GM23338 (cell line): ENCODE data around the gene CCDC106. TPM values are rescaled to one million over a fixed set of nuclear protein-coding genes. Genes with fewer than 3 reads are reported as not detected.

Experiments used
- ATAC-seq: fragments of 200-7000 bp; cut with Tn5 transposase; 3 replicates; pipeline ENCODE4 v1.9.1; 2020
- DNase-seq: peaks from one replicate; pipeline ENCODE4 v3.0.0-alpha.2; 2015; ENCODE audit warnings: low spot score
- H2AFZ ChIP-seq: fragments of 200-600 bp; sonication (generic); 2 replicates; pipeline ENCODE4 v1.8.0; 2016; ENCODE audit warnings: antibody characterized with exemption, mild to moderate bottlenecking, moderate library complexity
- H3F3A ChIP-seq: fragments of 200-600 bp; sonication (generic); replicated peaks from 2 replicates; pipeline ENCODE4 v1.8.0; 2017; ENCODE audit warnings: antibody characterized with exemption, mixed run types, low read depth
- H3K27ac ChIP-seq: fragments of 200-600 bp; sonication (generic); 2 replicates; pipeline ENCODE4 v1.6.1; 2016; ENCODE audit warnings: low read depth
- H3K27me3 ChIP-seq: fragments of 200-600 bp; sonication (generic); 2 replicates; pipeline ENCODE4 v1.8.0; 2016; ENCODE audit warnings: mild to moderate bottlenecking, mixed run types, moderate library complexity; ENCODE audit not compliant: insufficient read depth
- H3K36me3 ChIP-seq: fragments of 200-600 bp; sonication (generic); 2 replicates; pipeline ENCODE4 v1.8.0; 2016; ENCODE audit warnings: mild to moderate bottlenecking; ENCODE audit not compliant: insufficient read depth
- H3K4me1 ChIP-seq: fragments of 200-600 bp; sonication (generic); 2 replicates; pipeline ENCODE4 v1.8.0; 2016; ENCODE audit warnings: mild to moderate bottlenecking, moderate library complexity; ENCODE audit not compliant: insufficient read depth
- H3K4me2 ChIP-seq: fragments of 200-600 bp; sonication (generic); 2 replicates; pipeline ENCODE4 v1.7.1; 2017; ENCODE audit warnings: mixed run types
- H3K4me3 ChIP-seq: fragments of 200-600 bp; sonication (generic); 2 replicates; pipeline ENCODE4 v1.6.1; 2016; ENCODE audit warnings: mixed run types
- H3K79me2 ChIP-seq: fragments of 200-600 bp; sonication (generic); replicated peaks from 2 replicates; pipeline ENCODE4 v1.8.0; 2017; ENCODE audit warnings: mild to moderate bottlenecking; ENCODE audit not compliant: insufficient read depth
- H3K9me2 ChIP-seq: fragments of 200-600 bp; sonication (generic); 2 replicates; pipeline ENCODE4 v1.8.0; 2017; ENCODE audit not compliant: insufficient read depth
- H4K20me1 ChIP-seq: fragments of 200-600 bp; sonication (generic); replicated peaks from 2 replicates; pipeline ENCODE4 v1.8.0; 2017; ENCODE audit warnings: mild to moderate bottlenecking; ENCODE audit not compliant: insufficient read depth
- H3K27ac Mint-ChIP-seq: 2 replicates; pipeline ENCODE4 v1.8.0; 2020; ENCODE audit warnings: inconsistent platforms, mild to moderate bottlenecking, moderate library complexity, mixed read lengths
- H3K27me3 Mint-ChIP-seq: 3 replicates; pipeline ENCODE4 v1.8.0; 2022; ENCODE audit warnings: low read depth, mild to moderate bottlenecking, moderate library complexity, mixed read lengths, inconsistent platforms; ENCODE audit not compliant: insufficient read depth, poor library complexity
- H3K36me3 Mint-ChIP-seq: 3 replicates; pipeline ENCODE4 v1.8.0; 2021; ENCODE audit warnings: low read depth, mild to moderate bottlenecking, inconsistent platforms, moderate library complexity, mixed read lengths
- H3K4me1 Mint-ChIP-seq: 3 replicates; pipeline ENCODE4 v1.8.0; 2020; ENCODE audit warnings: mild to moderate bottlenecking, inconsistent platforms, mixed read lengths
- H3K4me3 Mint-ChIP-seq: 3 replicates; pipeline ENCODE4 v1.8.0; 2021; ENCODE audit warnings: moderate library complexity, mild to moderate bottlenecking, inconsistent platforms, mixed read lengths
- H3K9me3 Mint-ChIP-seq: 3 replicates; pipeline ENCODE4 v1.8.0; 2020; ENCODE audit warnings: moderate library complexity, mild to moderate bottlenecking, inconsistent platforms, mixed read lengths
- CREB1 ChIP-seq: fragments of 250-450 bp; sonication (Bioruptor Pico); IDR thresholded peaks from 2 replicates; pipeline ENCODE4 v1.5.0; 2020; ENCODE audit warnings: low read depth, mild to moderate bottlenecking, moderate library complexity
- EZH2 ChIP-seq: fragments of 200-600 bp; sonication (generic); IDR thresholded peaks from one replicate; pipeline ENCODE4 v1.8.0; 2017; ENCODE audit warnings: antibody characterized with exemption, mild to moderate bottlenecking, low read depth; ENCODE audit not compliant: unreplicated experiment
- EZH2phosphoT487 ChIP-seq: fragments of 200-600 bp; sonication (generic); IDR thresholded peaks from one replicate; pipeline ENCODE4 v1.8.1; 2018; ENCODE audit warnings: antibody characterized with exemption; ENCODE audit not compliant: unreplicated experiment
- JUNB ChIP-seq: IDR thresholded peaks from one replicate; pipeline ENCODE4 v1.6.1; 2016; ENCODE audit warnings: antibody characterized with exemption; ENCODE audit not compliant: unreplicated experiment
- NANOG ChIP-seq: IDR thresholded peaks from 2 replicates; pipeline ENCODE4 v1.6.1; 2016; ENCODE audit warnings: antibody characterized with exemption, borderline replicate concordance
- POLR2AphosphoS5 ChIP-seq: IDR thresholded peaks from 2 replicates; pipeline ENCODE4 v1.6.1; 2016; ENCODE audit warnings: antibody characterized with exemption, low read depth
- STAT1 ChIP-seq: IDR thresholded peaks from one replicate; pipeline ENCODE4 v1.6.1; 2016; ENCODE audit warnings: antibody characterized with exemption; ENCODE audit not compliant: unreplicated experiment
- ZNF114 ChIP-seq: fragments of 250-450 bp; sonication (Bioruptor Pico); IDR thresholded peaks from 2 replicates; pipeline ENCODE4 v1.5.0; 2020; ENCODE audit warnings: mild to moderate bottlenecking, moderate library complexity
- ZNF331 ChIP-seq: fragments of 250-450 bp; sonication (Bioruptor Pico); IDR thresholded peaks from 2 replicates; pipeline ENCODE4 v1.5.0; 2020; ENCODE audit warnings: low read depth, mild to moderate bottlenecking, moderate library complexity
- polyA plus RNA-seq: library from polyadenylated mRNA; unstranded; fragments of >200 nt; fragmentation: Nextera tagmentation; extraction: Ambion mirVana; gene quantifications from 2 replicates; pipeline ENCODE4 v1.2.1, GENCODE V29; 2016
- total RNA-seq: library from RNA; depleted of rRNA; stranded (reverse); fragments of >200 nt; shearing (Covaris generic); gene quantifications from 2 replicates; pipeline ENCODE4 v1.2.3, GENCODE V29; 2014
- TF ChIP-seq, protein P1 (sequence below): IDR thresholded peaks from one replicate; pipeline ENCODE4 v1.6.1; 2018; ENCODE audit warnings: antibody characterized with exemption; ENCODE audit not compliant: unreplicated experiment
- TF ChIP-seq, protein P2 (sequence below), 2 experiments: fragments of 200-600 bp in 1 of 2; sonication (generic) in 1 of 2; conservative IDR thresholded peaks; 2 replicates each; pipeline versions ENCODE4 v1.5.1 to v1.6.1; 2016 to 2017; ENCODE audit warnings: antibody characterized with exemption in 2 of 2, low read depth in 2 of 2, mild to moderate bottlenecking in 2 of 2, moderate library complexity in 1 of 2
- TF ChIP-seq, protein P3 (sequence below): IDR thresholded peaks from 2 replicates; pipeline ENCODE4 v1.6.1; 2016; ENCODE audit warnings: antibody characterized with exemption
- TF ChIP-seq, protein P4 (sequence below): fragments of 250-450 bp; sonication (Bioruptor Pico); IDR thresholded peaks from 2 replicates; pipeline ENCODE4 v1.5.0; 2020; ENCODE audit warnings: mild to moderate bottlenecking, moderate library complexity

The CCDC106 gene
- total and polyA plus RNA-seq, 2 experiments from 2014 or later, result 12.0 to 17.6 TPM

DNA sequence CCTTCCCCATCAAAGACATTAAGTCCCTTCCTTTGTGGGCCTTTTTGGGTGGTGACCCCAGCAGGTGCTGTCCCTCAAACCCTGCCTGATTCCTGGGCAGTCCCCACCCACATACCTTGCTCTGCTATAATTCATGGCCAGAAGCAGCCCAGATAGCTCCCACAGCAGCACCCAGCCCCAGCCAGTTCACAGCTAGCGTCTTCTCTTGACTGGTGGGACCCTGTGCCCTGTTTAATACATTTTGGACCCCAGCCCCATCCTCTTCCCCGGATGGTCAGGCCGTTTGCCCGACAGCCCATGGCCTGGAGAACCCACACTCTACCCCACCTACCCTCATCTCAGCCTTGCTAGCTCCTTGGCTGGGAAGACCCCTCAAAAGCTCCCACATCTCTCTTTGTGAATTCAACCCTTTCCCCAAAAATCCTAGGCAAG is 2.1 kb downstream of the CCDC106 start:
- Histone ChIP-seq H2AFZ (no peak overlapping the region), H4K20me1 (no peaks in the 10 kb centered on the region), H3K4me2 (no peak overlapping the region), H3K36me3 (no peaks in the 10 kb centered on the region), H3K27me3 (no peaks in the 10 kb centered on the region), H3F3A (peaks cover 13% of the 10 kb centered on the region; the same call in 1 of the 2 replicates), H3K79me2 (peaks cover 18% of the 10 kb centered on the region), H3K27ac (no peak overlapping the region), H3K4me1 (no peaks in the 10 kb centered on the region; the same call in 1 of the 2 replicates), H3K4me3 (no peak overlapping the region), H3K9me2 (no peaks in the 10 kb centered on the region)
- H3K27ac Mint-ChIP-seq, result no peak overlapping the region
- DNase-seq (no peak), ATAC-seq (no peak)
- H3K9me3 Mint-ChIP-seq, result no peaks in the 10 kb centered on the region; the same call in 2 of the 3 replicates
- H3K27me3 Mint-ChIP-seq, result peaks cover 47% of the 10 kb centered on the region
- peaks cover 27% of the 10 kb centered on the region for H3K4me1 Mint-ChIP-seq
- peaks cover 26% of the 10 kb centered on the region for H3K36me3 Mint-ChIP-seq
- H3K4me3 Mint-ChIP-seq, result no peak overlapping the region; the same call in 2 of the 3 replicates
- TF ChIP-seq, protein P1, sequence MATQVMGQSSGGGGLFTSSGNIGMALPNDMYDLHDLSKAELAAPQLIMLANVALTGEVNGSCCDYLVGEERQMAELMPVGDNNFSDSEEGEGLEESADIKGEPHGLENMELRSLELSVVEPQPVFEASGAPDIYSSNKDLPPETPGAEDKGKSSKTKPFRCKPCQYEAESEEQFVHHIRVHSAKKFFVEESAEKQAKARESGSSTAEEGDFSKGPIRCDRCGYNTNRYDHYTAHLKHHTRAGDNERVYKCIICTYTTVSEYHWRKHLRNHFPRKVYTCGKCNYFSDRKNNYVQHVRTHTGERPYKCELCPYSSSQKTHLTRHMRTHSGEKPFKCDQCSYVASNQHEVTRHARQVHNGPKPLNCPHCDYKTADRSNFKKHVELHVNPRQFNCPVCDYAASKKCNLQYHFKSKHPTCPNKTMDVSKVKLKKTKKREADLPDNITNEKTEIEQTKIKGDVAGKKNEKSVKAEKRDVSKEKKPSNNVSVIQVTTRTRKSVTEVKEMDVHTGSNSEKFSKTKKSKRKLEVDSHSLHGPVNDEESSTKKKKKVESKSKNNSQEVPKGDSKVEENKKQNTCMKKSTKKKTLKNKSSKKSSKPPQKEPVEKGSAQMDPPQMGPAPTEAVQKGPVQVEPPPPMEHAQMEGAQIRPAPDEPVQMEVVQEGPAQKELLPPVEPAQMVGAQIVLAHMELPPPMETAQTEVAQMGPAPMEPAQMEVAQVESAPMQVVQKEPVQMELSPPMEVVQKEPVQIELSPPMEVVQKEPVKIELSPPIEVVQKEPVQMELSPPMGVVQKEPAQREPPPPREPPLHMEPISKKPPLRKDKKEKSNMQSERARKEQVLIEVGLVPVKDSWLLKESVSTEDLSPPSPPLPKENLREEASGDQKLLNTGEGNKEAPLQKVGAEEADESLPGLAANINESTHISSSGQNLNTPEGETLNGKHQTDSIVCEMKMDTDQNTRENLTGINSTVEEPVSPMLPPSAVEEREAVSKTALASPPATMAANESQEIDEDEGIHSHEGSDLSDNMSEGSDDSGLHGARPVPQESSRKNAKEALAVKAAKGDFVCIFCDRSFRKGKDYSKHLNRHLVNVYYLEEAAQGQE, result no peak
- no peak for TF ChIP-seq NANOG
- TF ChIP-seq ZNF114 (CRISPR knock-in tag), result no peak
- no peak for TF ChIP-seq EZH2
- TF ChIP-seq, protein P2, sequence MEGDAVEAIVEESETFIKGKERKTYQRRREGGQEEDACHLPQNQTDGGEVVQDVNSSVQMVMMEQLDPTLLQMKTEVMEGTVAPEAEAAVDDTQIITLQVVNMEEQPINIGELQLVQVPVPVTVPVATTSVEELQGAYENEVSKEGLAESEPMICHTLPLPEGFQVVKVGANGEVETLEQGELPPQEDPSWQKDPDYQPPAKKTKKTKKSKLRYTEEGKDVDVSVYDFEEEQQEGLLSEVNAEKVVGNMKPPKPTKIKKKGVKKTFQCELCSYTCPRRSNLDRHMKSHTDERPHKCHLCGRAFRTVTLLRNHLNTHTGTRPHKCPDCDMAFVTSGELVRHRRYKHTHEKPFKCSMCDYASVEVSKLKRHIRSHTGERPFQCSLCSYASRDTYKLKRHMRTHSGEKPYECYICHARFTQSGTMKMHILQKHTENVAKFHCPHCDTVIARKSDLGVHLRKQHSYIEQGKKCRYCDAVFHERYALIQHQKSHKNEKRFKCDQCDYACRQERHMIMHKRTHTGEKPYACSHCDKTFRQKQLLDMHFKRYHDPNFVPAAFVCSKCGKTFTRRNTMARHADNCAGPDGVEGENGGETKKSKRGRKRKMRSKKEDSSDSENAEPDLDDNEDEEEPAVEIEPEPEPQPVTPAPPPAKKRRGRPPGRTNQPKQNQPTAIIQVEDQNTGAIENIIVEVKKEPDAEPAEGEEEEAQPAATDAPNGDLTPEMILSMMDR (conservative IDR thresholded peaks at IDR 0.05; ENCODE audit: low read depth in 2 of 2), result no peak
- TF ChIP-seq ZNF331 (CRISPR knock-in tag), result no peak
- no peak for TF ChIP-seq POLR2AphosphoS5
- TF ChIP-seq STAT1, result no peak
- no peak for TF ChIP-seq CREB1
- TF ChIP-seq, protein P3, sequence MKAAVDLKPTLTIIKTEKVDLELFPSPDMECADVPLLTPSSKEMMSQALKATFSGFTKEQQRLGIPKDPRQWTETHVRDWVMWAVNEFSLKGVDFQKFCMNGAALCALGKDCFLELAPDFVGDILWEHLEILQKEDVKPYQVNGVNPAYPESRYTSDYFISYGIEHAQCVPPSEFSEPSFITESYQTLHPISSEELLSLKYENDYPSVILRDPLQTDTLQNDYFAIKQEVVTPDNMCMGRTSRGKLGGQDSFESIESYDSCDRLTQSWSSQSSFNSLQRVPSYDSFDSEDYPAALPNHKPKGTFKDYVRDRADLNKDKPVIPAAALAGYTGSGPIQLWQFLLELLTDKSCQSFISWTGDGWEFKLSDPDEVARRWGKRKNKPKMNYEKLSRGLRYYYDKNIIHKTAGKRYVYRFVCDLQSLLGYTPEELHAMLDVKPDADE, result no peak
- TF ChIP-seq, protein P4, sequence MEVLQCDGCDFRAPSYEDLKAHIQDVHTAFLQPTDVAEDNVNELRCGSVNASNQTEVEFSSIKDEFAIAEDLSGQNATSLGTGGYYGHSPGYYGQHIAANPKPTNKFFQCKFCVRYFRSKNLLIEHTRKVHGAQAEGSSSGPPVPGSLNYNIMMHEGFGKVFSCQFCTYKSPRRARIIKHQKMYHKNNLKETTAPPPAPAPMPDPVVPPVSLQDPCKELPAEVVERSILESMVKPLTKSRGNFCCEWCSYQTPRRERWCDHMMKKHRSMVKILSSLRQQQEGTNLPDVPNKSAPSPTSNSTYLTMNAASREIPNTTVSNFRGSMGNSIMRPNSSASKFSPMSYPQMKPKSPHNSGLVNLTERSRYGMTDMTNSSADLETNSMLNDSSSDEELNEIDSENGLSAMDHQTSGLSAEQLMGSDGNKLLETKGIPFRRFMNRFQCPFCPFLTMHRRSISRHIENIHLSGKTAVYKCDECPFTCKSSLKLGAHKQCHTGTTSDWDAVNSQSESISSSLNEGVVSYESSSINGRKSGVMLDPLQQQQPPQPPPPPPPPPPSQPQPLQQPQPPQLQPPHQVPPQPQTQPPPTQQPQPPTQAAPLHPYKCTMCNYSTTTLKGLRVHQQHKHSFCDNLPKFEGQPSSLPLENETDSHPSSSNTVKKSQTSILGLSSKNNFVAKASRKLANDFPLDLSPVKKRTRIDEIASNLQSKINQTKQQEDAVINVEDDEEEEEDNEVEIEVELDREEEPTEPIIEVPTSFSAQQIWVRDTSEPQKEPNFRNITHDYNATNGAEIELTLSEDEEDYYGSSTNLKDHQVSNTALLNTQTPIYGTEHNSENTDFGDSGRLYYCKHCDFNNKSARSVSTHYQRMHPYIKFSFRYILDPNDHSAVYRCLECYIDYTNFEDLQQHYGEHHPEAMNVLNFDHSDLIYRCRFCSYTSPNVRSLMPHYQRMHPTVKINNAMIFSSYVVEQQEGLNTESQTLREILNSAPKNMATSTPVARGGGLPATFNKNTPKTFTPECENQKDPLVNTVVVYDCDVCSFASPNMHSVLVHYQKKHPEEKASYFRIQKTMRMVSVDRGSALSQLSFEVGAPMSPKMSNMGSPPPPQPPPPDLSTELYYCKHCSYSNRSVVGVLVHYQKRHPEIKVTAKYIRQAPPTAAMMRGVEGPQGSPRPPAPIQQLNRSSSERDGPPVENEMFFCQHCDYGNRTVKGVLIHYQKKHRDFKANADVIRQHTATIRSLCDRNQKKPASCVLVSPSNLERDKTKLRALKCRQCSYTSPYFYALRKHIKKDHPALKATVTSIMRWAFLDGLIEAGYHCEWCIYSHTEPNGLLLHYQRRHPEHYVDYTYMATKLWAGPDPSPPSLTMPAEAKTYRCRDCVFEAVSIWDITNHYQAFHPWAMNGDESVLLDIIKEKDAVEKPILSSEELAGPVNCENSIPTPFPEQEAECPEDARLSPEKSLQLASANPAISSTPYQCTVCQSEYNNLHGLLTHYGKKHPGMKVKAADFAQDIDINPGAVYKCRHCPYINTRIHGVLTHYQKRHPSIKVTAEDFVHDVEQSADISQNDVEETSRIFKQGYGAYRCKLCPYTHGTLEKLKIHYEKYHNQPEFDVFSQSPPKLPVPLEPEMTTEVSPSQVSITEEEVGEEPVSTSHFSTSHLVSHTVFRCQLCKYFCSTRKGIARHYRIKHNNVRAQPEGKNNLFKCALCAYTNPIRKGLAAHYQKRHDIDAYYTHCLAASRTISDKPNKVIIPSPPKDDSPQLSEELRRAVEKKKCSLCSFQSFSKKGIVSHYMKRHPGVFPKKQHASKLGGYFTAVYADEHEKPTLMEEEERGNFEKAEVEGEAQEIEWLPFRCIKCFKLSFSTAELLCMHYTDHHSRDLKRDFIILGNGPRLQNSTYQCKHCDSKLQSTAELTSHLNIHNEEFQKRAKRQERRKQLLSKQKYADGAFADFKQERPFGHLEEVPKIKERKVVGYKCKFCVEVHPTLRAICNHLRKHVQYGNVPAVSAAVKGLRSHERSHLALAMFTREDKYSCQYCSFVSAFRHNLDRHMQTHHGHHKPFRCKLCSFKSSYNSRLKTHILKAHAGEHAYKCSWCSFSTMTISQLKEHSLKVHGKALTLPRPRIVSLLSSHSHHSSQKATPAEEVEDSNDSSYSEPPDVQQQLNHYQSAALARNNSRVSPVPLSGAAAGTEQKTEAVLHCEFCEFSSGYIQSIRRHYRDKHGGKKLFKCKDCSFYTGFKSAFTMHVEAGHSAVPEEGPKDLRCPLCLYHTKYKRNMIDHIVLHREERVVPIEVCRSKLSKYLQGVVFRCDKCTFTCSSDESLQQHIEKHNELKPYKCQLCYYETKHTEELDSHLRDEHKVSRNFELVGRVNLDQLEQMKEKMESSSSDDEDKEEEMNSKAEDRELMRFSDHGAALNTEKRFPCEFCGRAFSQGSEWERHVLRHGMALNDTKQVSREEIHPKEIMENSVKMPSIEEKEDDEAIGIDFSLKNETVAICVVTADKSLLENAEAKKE (CRISPR knock-in tag), result no peak
- TF ChIP-seq JUNB, result no peak
- no peak for TF ChIP-seq EZH2phosphoT487
